ENCODE data around the gene RNGTT. TPM values are rescaled to one million over a fixed set of nuclear protein-coding genes. Genes with fewer than 3 reads are reported as not detected.

RNGTT gene
- 23.2 TPM for total RNA-seq
- polyA plus RNA-seq = 11.2 TPM
- long read RNA-seq, donor 1 = 0 reads
- long read RNA-seq, donor 2 = 0 reads
- long read RNA-seq, donor 3, full-length matches to known transcripts = 5 of 5 reads
- long read RNA-seq, donor 3, partial matches to known transcripts = 0 of 5 reads
- long read RNA-seq, donor 3, other reads (novel, unspliced or antisense) = 0 of 5 reads
- long read RNA-seq, donor 4, full-length matches to known transcripts = 3 of 3 reads
- long read RNA-seq, donor 4, partial matches to known transcripts = 0 of 3 reads
- long read RNA-seq, donor 4, other reads (novel, unspliced or antisense) = 0 of 3 reads
- long read RNA-seq, donor 5, full-length matches to known transcripts = 7 of 7 reads
- long read RNA-seq, donor 5, partial matches to known transcripts = 0 of 7 reads
- long read RNA-seq, donor 5, other reads (novel, unspliced or antisense) = 0 of 7 reads
- long read RNA-seq, donor 6, full-length matches to known transcripts = 4 of 4 reads
- long read RNA-seq, donor 6, partial matches to known transcripts = 0 of 4 reads
- long read RNA-seq, donor 6, other reads (novel, unspliced or antisense) = 0 of 4 reads
- long read RNA-seq, donor 7, full-length matches to known transcripts = 6 of 6 reads
- long read RNA-seq, donor 7, partial matches to known transcripts = 0 of 6 reads
- long read RNA-seq, donor 7, other reads (novel, unspliced or antisense) = 0 of 6 reads
- long read RNA-seq, donor 8 = 0 reads
- long read RNA-seq, donor 9, full-length matches to known transcripts = 3 of 3 reads
- long read RNA-seq, donor 9, partial matches to known transcripts = 0 of 3 reads
- long read RNA-seq, donor 9, other reads (novel, unspliced or antisense) = 0 of 3 reads
- long read RNA-seq, donor 10, full-length matches to known transcripts = 4 of 4 reads
- long read RNA-seq, donor 10, partial matches to known transcripts = 0 of 4 reads
- long read RNA-seq, donor 10, other reads (novel, unspliced or antisense) = 0 of 4 reads

DNA sequence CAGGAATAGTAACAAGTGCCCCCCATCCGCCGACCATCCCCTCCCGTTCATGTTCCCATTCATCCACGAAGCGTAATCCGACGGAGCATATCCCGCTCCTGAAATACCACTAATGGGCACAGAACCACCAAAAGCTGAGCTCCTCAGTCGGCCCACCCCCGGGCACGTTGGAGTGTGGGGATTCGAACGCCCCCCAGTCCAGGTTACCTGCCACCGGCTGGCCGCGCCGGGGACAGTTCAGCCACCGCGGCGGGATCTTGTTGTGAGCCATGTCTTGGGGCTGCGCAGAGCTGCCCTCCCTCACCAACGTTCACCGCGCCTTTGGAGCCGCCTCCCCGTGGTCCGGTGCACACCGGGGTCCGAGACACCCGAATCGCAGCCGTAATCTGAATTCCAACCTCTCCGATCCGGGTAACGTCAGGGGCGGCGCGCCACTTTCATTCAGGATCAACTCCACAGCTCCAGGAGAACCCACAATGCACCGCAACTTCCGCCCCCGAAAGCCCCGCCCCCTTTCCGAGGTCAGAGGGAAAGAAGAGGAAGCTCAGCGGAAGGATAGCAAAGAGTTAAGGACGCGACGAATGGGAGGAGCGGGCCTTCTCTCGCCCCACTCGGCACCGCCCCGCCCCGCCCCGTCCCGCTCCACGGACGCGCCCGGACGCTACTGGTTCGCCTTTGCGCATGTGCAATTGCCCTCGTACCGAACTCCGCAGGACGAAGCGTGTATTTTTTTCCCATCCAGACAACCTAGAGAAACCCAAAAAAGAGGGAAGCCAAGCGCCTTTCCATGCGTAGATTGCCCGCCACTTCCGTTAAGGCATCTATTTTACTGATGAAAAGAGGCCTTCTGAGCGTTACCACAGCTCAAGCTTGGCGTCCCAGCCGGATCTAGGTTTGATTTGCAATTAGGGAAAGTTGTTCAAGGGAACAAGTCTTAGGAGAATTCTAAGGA lies at the start of gene RNGTT:
TSS of gene RNGTT (minus strand) at position 480 of the 952 bp plus-strand sequence. CDS start at position 271, 209 bp downstream.
- Histone ChIP-seq H3K27ac (ENCODE audit: low read depth in 1 of 2, low read length in 1 of 2) (peak within 1 kb of the TSS; percentile 75 to 93), H3K4me3 (ENCODE audit: low read length in 2 of 2) (peak within 1 kb of the TSS; percentile 75 to 93), H3K4me1 (ENCODE audit: control insufficient read depth in 2 of 2, insufficient read depth in 2 of 2, low read length in 2 of 2) (peaks cover 3 to 18% of the 10 kb centered on the region in 2 donors), H3K9me3 (ENCODE audit: control insufficient read depth in 2 of 2, insufficient read depth in 1 of 2, low read length in 1 of 2) (peaks cover 0 to 16% of the 10 kb centered on the region in 2 donors), H3K27me3 (ENCODE audit: control insufficient read depth in 2 of 2, insufficient read depth in 1 of 2, low read length in 1 of 2) (no peaks in the 10 kb centered on the region), H3K36me3 (ENCODE audit: control insufficient read depth in 2 of 2, insufficient read depth in 2 of 2, low read length in 1 of 2) (peaks cover 0 to 3% of the 10 kb centered on the region in 2 donors)
- WGBS = under 1% methylated on average over 74 of the region's 74 CpGs
- DNase-seq (ENCODE audit: low read depth in 6 of 9, low spot score in 9 of 9) = peak; percentile 89 to 98 (median 95)

DNA sequence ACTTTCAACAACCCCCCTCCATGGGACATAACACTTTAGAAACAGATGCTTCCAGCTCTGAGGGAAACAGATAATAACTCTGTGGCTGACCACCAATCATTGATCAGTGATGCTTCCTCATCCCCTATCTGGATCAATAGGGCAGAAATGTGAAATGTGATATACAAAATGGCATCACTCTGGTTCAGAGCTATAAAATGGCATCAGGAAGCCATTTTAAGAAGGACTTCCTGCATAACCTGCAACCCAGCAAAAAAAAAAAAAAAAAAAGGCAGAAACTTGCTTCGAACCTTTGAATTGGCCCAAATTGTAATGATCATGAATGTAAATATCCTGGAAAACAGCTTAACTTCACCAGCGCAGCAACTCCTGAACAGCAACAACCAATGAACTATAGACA lies 48.0 kb upstream of the RNGTT start:
- H3K27ac ChIP-seq (ENCODE audit: low read depth in 1 of 2, low read length in 1 of 2) = no peak overlapping the region
- H3K9me3 ChIP-seq (ENCODE audit: control insufficient read depth in 2 of 2, insufficient read depth in 1 of 2, low read length in 1 of 2) = no peaks in the 10 kb centered on the region
- WGBS = 100% methylated on average over 2 of the region's 2 CpGs
- no peaks in the 10 kb centered on the region for H3K27me3 ChIP-seq (ENCODE audit: control insufficient read depth in 2 of 2, insufficient read depth in 1 of 2, low read length in 1 of 2)
- DNase-seq (ENCODE audit: low read depth in 6 of 9, low spot score in 9 of 9) = no peak
- H3K4me1 ChIP-seq (ENCODE audit: control insufficient read depth in 2 of 2, insufficient read depth in 2 of 2, low read length in 2 of 2) = peaks cover 0 to 7% of the 10 kb centered on the region in 2 donors
- no peaks in the 10 kb centered on the region for H3K36me3 ChIP-seq (ENCODE audit: control insufficient read depth in 2 of 2, insufficient read depth in 2 of 2, low read length in 1 of 2)
- no peak overlapping the region for H3K4me3 ChIP-seq (ENCODE audit: low read length in 2 of 2)

DNA sequence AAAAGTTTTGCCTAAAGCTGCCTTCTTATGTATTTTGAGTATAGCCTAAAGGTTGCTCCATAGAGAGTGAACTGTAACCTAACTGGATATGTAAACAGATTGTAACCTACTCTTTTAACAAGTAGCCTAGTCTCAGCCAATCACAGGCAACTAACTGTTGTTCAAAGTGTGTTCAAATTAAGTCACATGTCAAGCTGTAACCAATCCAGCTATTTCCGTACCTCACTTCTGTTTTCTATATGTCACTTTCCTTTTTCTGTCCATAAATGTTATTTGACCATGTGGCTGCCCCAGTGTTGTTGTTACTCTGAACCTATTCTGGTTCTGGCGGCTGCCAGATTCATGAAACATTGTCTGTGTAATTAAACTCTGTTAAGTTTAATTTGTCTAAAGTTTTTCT lies 47.4 kb upstream of the RNGTT start:
- no peak for DNase-seq (ENCODE audit: low read depth in 6 of 9, low spot score in 9 of 9)
- Histone ChIP-seq H3K27me3 (ENCODE audit: control insufficient read depth in 2 of 2, insufficient read depth in 1 of 2, low read length in 1 of 2) (no peaks in the 10 kb centered on the region), H3K36me3 (ENCODE audit: control insufficient read depth in 2 of 2, insufficient read depth in 2 of 2, low read length in 1 of 2) (no peaks in the 10 kb centered on the region), H3K9me3 (ENCODE audit: control insufficient read depth in 2 of 2, insufficient read depth in 1 of 2, low read length in 1 of 2) (no peaks in the 10 kb centered on the region), H3K4me3 (ENCODE audit: low read length in 2 of 2) (no peak overlapping the region), H3K4me1 (ENCODE audit: control insufficient read depth in 2 of 2, insufficient read depth in 2 of 2, low read length in 2 of 2) (peaks cover 0 to 7% of the 10 kb centered on the region in 2 donors), H3K27ac (ENCODE audit: low read depth in 1 of 2, low read length in 1 of 2) (no peak overlapping the region)
- WGBS = 96% methylated on average over 2 of the region's 2 CpGs

GRCh38 chr6:89009624-89010059 lies 46.2 kb upstream of the RNGTT start:
- Histone ChIP-seq H3K36me3 (ENCODE audit: control insufficient read depth in 2 of 2, insufficient read depth in 2 of 2, low read length in 1 of 2) (no peaks in the 10 kb centered on the region), H3K4me1 (ENCODE audit: control insufficient read depth in 2 of 2, insufficient read depth in 2 of 2, low read length in 2 of 2) (peaks cover 0 to 7% of the 10 kb centered on the region in 2 donors), H3K27ac (ENCODE audit: low read depth in 1 of 2, low read length in 1 of 2) (no peak overlapping the region), H3K27me3 (ENCODE audit: control insufficient read depth in 2 of 2, insufficient read depth in 1 of 2, low read length in 1 of 2) (no peaks in the 10 kb centered on the region), H3K4me3 (ENCODE audit: low read length in 2 of 2) (no peak overlapping the region), H3K9me3 (ENCODE audit: control insufficient read depth in 2 of 2, insufficient read depth in 1 of 2, low read length in 1 of 2) (no peaks in the 10 kb centered on the region)
- WGBS = 96% methylated on average over 5 of the region's 5 CpGs
- DNase-seq (ENCODE audit: low read depth in 6 of 9, low spot score in 9 of 9) = no peak

- Histone ChIP-seq H3K4me1 (ENCODE audit: control insufficient read depth in 2 of 2, insufficient read depth in 2 of 2, low read length in 2 of 2) (peaks cover 0 to 7% of the 10 kb centered on the region in 2 donors), H3K27ac (ENCODE audit: low read depth in 1 of 2, low read length in 1 of 2) (no peak overlapping the region), H3K27me3 (ENCODE audit: control insufficient read depth in 2 of 2, insufficient read depth in 1 of 2, low read length in 1 of 2) (no peaks in the 10 kb centered on the region), H3K9me3 (ENCODE audit: control insufficient read depth in 2 of 2, insufficient read depth in 1 of 2, low read length in 1 of 2) (no peaks in the 10 kb centered on the region), H3K4me3 (ENCODE audit: low read length in 2 of 2) (no peak overlapping the region), H3K36me3 (ENCODE audit: control insufficient read depth in 2 of 2, insufficient read depth in 2 of 2, low read length in 1 of 2) (no peaks in the 10 kb centered on the region)
- no peak for DNase-seq (ENCODE audit: low read depth in 6 of 9, low spot score in 9 of 9)
- WGBS = 97% methylated on average over 5 of the region's 5 CpGs
These were observed 45.5 kb upstream of the RNGTT start for GRCh38 chr6:89008815-89009374.

DNA sequence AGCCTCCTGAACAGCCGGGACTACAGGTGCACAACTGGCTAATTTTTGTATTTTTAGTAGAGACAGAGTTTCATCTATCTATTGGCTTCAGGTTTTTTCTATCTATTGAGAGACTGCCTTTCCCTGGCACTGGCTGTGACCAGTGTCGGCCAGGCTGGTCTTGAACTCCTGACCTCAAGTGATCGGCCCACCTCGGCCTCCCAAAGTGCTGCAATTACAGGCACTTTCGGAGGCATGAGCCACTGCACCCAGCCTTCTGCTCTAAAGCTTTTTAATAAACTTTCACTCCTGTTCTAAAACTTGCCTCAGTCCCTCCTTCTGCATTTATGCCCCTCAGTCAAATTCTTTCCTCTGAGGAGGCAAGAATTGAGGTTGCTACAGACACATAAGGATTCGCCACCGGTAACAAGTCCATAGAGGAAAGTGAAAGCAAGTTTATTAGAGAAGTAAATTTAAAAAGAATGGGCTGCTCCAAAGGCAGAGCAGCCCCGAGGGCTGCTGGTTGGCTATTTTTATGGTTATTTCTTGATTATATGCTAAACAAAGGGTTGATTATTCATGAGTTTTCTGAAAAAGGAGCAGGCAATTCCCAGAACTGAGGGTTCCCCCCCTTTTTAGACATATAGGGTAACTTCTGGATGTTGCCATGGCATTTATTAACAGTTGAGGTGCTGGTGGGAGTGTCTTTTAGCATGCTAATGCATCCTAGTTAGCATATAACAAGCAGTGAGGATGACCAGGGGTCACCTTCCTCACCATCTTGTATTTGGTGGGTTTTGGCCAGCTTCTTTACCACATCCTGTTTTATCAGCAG lies 44.8 kb upstream of the RNGTT start:
- no peaks in the 10 kb centered on the region for H3K27me3 ChIP-seq (ENCODE audit: control insufficient read depth in 2 of 2, insufficient read depth in 1 of 2, low read length in 1 of 2)
- WGBS = 66% methylated on average over 8 of the region's 8 CpGs
- peaks cover 0 to 7% of the 10 kb centered on the region in 2 donors for H3K4me1 ChIP-seq (ENCODE audit: control insufficient read depth in 2 of 2, insufficient read depth in 2 of 2, low read length in 2 of 2)
- H3K36me3 ChIP-seq (ENCODE audit: control insufficient read depth in 2 of 2, insufficient read depth in 2 of 2, low read length in 1 of 2) = no peaks in the 10 kb centered on the region
- H3K9me3 ChIP-seq (ENCODE audit: control insufficient read depth in 2 of 2, insufficient read depth in 1 of 2, low read length in 1 of 2) = no peaks in the 10 kb centered on the region
- no peak overlapping the region for H3K4me3 ChIP-seq (ENCODE audit: low read length in 2 of 2)
- H3K27ac ChIP-seq (ENCODE audit: low read depth in 1 of 2, low read length in 1 of 2) = no peak overlapping the region
- DNase-seq (ENCODE audit: low read depth in 6 of 9, low spot score in 9 of 9) = no peak

- H3K36me3 ChIP-seq (ENCODE audit: control insufficient read depth in 2 of 2, insufficient read depth in 2 of 2, low read length in 1 of 2) = no peaks in the 10 kb centered on the region
- H3K9me3 ChIP-seq (ENCODE audit: control insufficient read depth in 2 of 2, insufficient read depth in 1 of 2, low read length in 1 of 2) = no peaks in the 10 kb centered on the region
- H3K4me1 ChIP-seq (ENCODE audit: control insufficient read depth in 2 of 2, insufficient read depth in 2 of 2, low read length in 2 of 2) = peaks cover 0 to 7% of the 10 kb centered on the region in 2 donors
- H3K4me3 ChIP-seq (ENCODE audit: low read length in 2 of 2) = no peak overlapping the region
- no peak overlapping the region for H3K27ac ChIP-seq (ENCODE audit: low read depth in 1 of 2, low read length in 1 of 2)
- WGBS = 72% methylated on average over 15 of the region's 15 CpGs
- H3K27me3 ChIP-seq (ENCODE audit: control insufficient read depth in 2 of 2, insufficient read depth in 1 of 2, low read length in 1 of 2) = no peaks in the 10 kb centered on the region
- DNase-seq (ENCODE audit: low read depth in 6 of 9, low spot score in 9 of 9) = no peak
These were observed 44.0 kb upstream of the RNGTT start for GRCh38 chr6:89007209-89008000.

All from thymus (tissue), 14 donors.